Activated CD4-positive, alpha-beta T cell treated with anti-CD3 and anti-CD28 coated beads, Interleukin-2, amount 50 U/mL, for 48 hours (primary cell): Measurements from ENCODE around the gene ARRDC5.
A peak's percentile ranks its signal among the peaks of the same experiment; 100 is the strongest.
"Not testable (repeated sequence)": the region's sequence is repeated elsewhere in the genome, so short reads cannot be mapped to it uniquely, and the experiment has no call there.

Experiments used
- DNase-seq, 2 experiments: peaks; one replicate each; pipeline ENCODE4 v3.0.0-alpha.2; 2020

Gene ARRDC5

GRCh38 chr19:4867534-4868285 lies 35.0 kb downstream of the ARRDC5 start, which contains the start of gene PLIN3:
Gene PLIN3 (minus strand): TSS chr19:4867667. CDS start chr19:4861394, 6,273 bp downstream.
- peak; percentile 97 to 98 for DNase-seq

GRCh38 chr19:4866595-4867424 lies 35.9 kb downstream of the ARRDC5 start:
- peak; percentile 53 to 57 for DNase-seq

- no peak for DNase-seq
Measured at GRCh38 chr19:4861147-4861546, 41.5 kb downstream of the ARRDC5 start.

GRCh38 chr19:4859697-4860096 lies 43.0 kb downstream of the ARRDC5 start:
- no peak for DNase-seq

GRCh38 chr19:4856468-4856867 lies 46.2 kb downstream of the ARRDC5 start:
- DNase-seq: not testable (repeated sequence)

- not testable (repeated sequence) for DNase-seq
Measured at GRCh38 chr19:4853506-4853905, 49.2 kb downstream of the ARRDC5 start.

GRCh38 chr19:4852484-4852883 lies 50.2 kb downstream of the ARRDC5 start:
- no peak for DNase-seq

- peak; percentile 82 to 84 for DNase-seq
Measured at GRCh38 chr19:4851551-4852290, 51.0 kb downstream of the ARRDC5 start.

- DNase-seq: no peak
Measured at GRCh38 chr19:4849019-4849418, 53.7 kb downstream of the ARRDC5 start.

- DNase-seq: no peak
Measured at GRCh38 chr19:4847190-4847973, 55.3 kb downstream of the ARRDC5 start.

- not testable (repeated sequence) for DNase-seq
Measured at GRCh38 chr19:4845975-4846374, 56.7 kb downstream of the ARRDC5 start.

GRCh38 chr19:4844348-4845179 lies 58.1 kb downstream of the ARRDC5 start:
- DNase-seq: no peak

GRCh38 chr19:4843647-4843965 lies 59.1 kb downstream of the ARRDC5 start:
- DNase-seq: no peak
